ENCODE results near the gene CFAP107.

CFAP107 gene

GRCh38 chr1:12741946-12742345, 4.1 kb upstream of the CFAP107 start:
- no peak for DNase-seq (ENCODE audit: low spot score)

GRCh38 chr1:12745126-12745991, 641 bp upstream of the CFAP107 start:
- no peak for DNase-seq (ENCODE audit: low spot score)

- no peak for DNase-seq (ENCODE audit: low spot score)
Measured at GRCh38 chr1:12748778-12749355, 2.9 kb downstream of the CFAP107 start.

- no peak for DNase-seq (ENCODE audit: low spot score)
Measured at GRCh38 chr1:12754738-12755137, 8.7 kb downstream of the CFAP107 start.

GRCh38 chr1:12756273-12756672, 10.3 kb downstream of the CFAP107 start:
- DNase-seq (ENCODE audit: low spot score) = no peak

- DNase-seq (ENCODE audit: low spot score) = no peak
Measured at GRCh38 chr1:12756768-12757413, 10.9 kb downstream of the CFAP107 start.

GRCh38 chr1:12757836-12758235, 11.8 kb downstream of the CFAP107 start:
- DNase-seq (ENCODE audit: low spot score) = no peak

GRCh38 chr1:12760256-12760795, 14.3 kb downstream of the CFAP107 start:
- no peak for DNase-seq (ENCODE audit: low spot score)

- DNase-seq (ENCODE audit: low spot score) = no peak
Measured at GRCh38 chr1:12761781-12762180, 15.8 kb downstream of the CFAP107 start.

- DNase-seq (ENCODE audit: low spot score) = no peak
Measured at GRCh38 chr1:12762766-12763165, 16.8 kb downstream of the CFAP107 start.

GRCh38 chr1:12763479-12763878, 17.5 kb downstream of the CFAP107 start:
- no peak for DNase-seq (ENCODE audit: low spot score)

GRCh38 chr1:12764016-12764415, 18.0 kb downstream of the CFAP107 start:
- DNase-seq (ENCODE audit: low spot score) = no peak

GRCh38 chr1:12769031-12769430, 23.0 kb downstream of the CFAP107 start:
- peak; percentile 2 for DNase-seq (ENCODE audit: low spot score)

GRCh38 chr1:12769976-12770505, 24.0 kb downstream of the CFAP107 start:
- peak; percentile 1 for DNase-seq (ENCODE audit: low spot score)

GRCh38 chr1:12770620-12771019, 24.6 kb downstream of the CFAP107 start:
- DNase-seq (ENCODE audit: low spot score) = no peak

- no peak for DNase-seq (ENCODE audit: low spot score)
Measured at GRCh38 chr1:12771186-12771585, 25.2 kb downstream of the CFAP107 start.

- peak; percentile 1 for DNase-seq (ENCODE audit: low spot score)
Measured at GRCh38 chr1:12772520-12772919, 26.5 kb downstream of the CFAP107 start.

GRCh38 chr1:12773438-12773837, 27.4 kb downstream of the CFAP107 start, which contains the start of gene PRAMEF12:
PRAMEF12 (plus strand) TSS chr1:12773738; CDS start chr1:12774868, 1,130 bp downstream.
- no peak for DNase-seq (ENCODE audit: low spot score)

GRCh38 chr1:12774801-12775345, 28.9 kb downstream of the CFAP107 start:
- peak; percentile 1 for DNase-seq (ENCODE audit: low spot score)

GRCh38 chr1:12775443-12775842, 29.4 kb downstream of the CFAP107 start:
- no peak for DNase-seq (ENCODE audit: low spot score)

- DNase-seq (ENCODE audit: low spot score) = peak; percentile 2
Measured at GRCh38 chr1:12776801-12777557, 31.0 kb downstream of the CFAP107 start.

Measured in GM03348 (cell line).